SK-N-SH treated with all-trans-retinoic acid at 6 μM for 48 hours (cell line): ENCODE measurements around the gene WAPL.
"Not testable (repeated sequence)": the region's sequence is repeated elsewhere in the genome, so short reads cannot be mapped to it uniquely, and the experiment has no call there.

Source experiments
- ATAC-seq: fragments of 200-7000 bp; cut with Tn5 transposase; 3 replicates; pipeline ENCODE4 v1.9.1; 2020; ENCODE audit warnings: mild to moderate bottlenecking, moderate library complexity
- ARNTL ChIP-seq: fragments of 450-650 bp; formaldehyde crosslinking; IDR thresholded peaks from 2 replicates; pipeline ENCODE4 v1.5.0; 2020; ENCODE audit warnings: low read depth, mild to moderate bottlenecking, moderate library complexity, borderline replicate concordance
- CSDC2 ChIP-seq: fragments of 250-450 bp; sonication (Bioruptor Pico); IDR thresholded peaks from 2 replicates; pipeline ENCODE4 v1.5.0; 2020; ENCODE audit warnings: mild to moderate bottlenecking, moderate library complexity
- ESRRG ChIP-seq: fragments of 250-450 bp; sonication (Bioruptor Pico); IDR thresholded peaks from 2 replicates; pipeline ENCODE4 v1.6.1; 2021; ENCODE audit warnings: mild to moderate bottlenecking
- GLIS3 ChIP-seq: fragments of 250-450 bp; sonication (Bioruptor Pico); IDR thresholded peaks from 2 replicates; pipeline ENCODE4 v1.5.0; 2020; ENCODE audit warnings: mild to moderate bottlenecking, moderate library complexity
- ISL1 ChIP-seq: fragments of 250-450 bp; sonication (Bioruptor Pico); IDR thresholded peaks from 2 replicates; pipeline ENCODE4 v2.1.2; 2022; ENCODE audit warnings: mild to moderate bottlenecking, moderate library complexity
- OSR1 ChIP-seq: fragments of 250-450 bp; sonication (Bioruptor Pico); IDR thresholded peaks from 2 replicates; pipeline ENCODE4 v1.8.0; 2022; ENCODE audit warnings: moderate library complexity, mild to moderate bottlenecking, inconsistent platforms
- PPARA ChIP-seq: fragments of 250-450 bp; sonication (Bioruptor Pico); IDR thresholded peaks from 2 replicates; pipeline ENCODE4 v1.5.0; 2020; ENCODE audit warnings: mild to moderate bottlenecking, borderline replicate concordance
- RARB ChIP-seq: fragments of 250-450 bp; sonication (Bioruptor Pico); IDR thresholded peaks from 2 replicates; pipeline ENCODE4 v1.8.0; 2021; ENCODE audit warnings: mild to moderate bottlenecking, moderate library complexity
- SNAI2 ChIP-seq: fragments of 250-450 bp; sonication (Bioruptor Pico); IDR thresholded peaks from 2 replicates; pipeline ENCODE4 v1.5.0; 2020; ENCODE audit warnings: mild to moderate bottlenecking, moderate library complexity
- ZC3H10 ChIP-seq: fragments of 250-450 bp; sonication (Bioruptor Pico); IDR thresholded peaks from 2 replicates; pipeline ENCODE4 v1.5.1; 2021; ENCODE audit warnings: mild to moderate bottlenecking, moderate library complexity
- ZFP3 ChIP-seq: fragments of 250-450 bp; sonication (Bioruptor Pico); IDR thresholded peaks from 2 replicates; pipeline ENCODE4 v1.5.0; 2020; ENCODE audit warnings: mild to moderate bottlenecking, moderate library complexity
- ZFP30 ChIP-seq: fragments of 450-650 bp; formaldehyde crosslinking; IDR thresholded peaks from 2 replicates; pipeline ENCODE4 v1.5.0; 2022; ENCODE audit warnings: mild to moderate bottlenecking, moderate library complexity
- ZNF565 ChIP-seq: fragments of 450-650 bp; formaldehyde crosslinking; conservative IDR thresholded peaks from 2 replicates; pipeline ENCODE4 v1.5.0; 2020; ENCODE audit warnings: low read depth, mild to moderate bottlenecking, moderate library complexity
- ZNF70 ChIP-seq: fragments of 450-650 bp; formaldehyde crosslinking; IDR thresholded peaks from 2 replicates; pipeline ENCODE4 v1.5.0; 2020; ENCODE audit warnings: mild to moderate bottlenecking, moderate library complexity
- ZNF8 ChIP-seq: fragments of 450-650 bp; formaldehyde crosslinking; IDR thresholded peaks from 2 replicates; pipeline ENCODE4 v1.5.0; 2020; ENCODE audit warnings: mild to moderate bottlenecking, moderate library complexity
- TF ChIP-seq, protein P1 (sequence below): fragments of 250-450 bp; sonication (Bioruptor Pico); IDR thresholded peaks from 2 replicates; pipeline ENCODE4 v1.8.0; 2021; ENCODE audit warnings: low read depth, mild to moderate bottlenecking, moderate library complexity, borderline replicate concordance
- TF ChIP-seq, protein P2 (sequence below): fragments of 250-450 bp; sonication (Bioruptor Pico); IDR thresholded peaks from 2 replicates; pipeline ENCODE4 v1.5.1; 2021; ENCODE audit warnings: mild to moderate bottlenecking, moderate library complexity
- TF ChIP-seq, protein P3 (sequence below): fragments of 250-450 bp; sonication (Bioruptor Pico); IDR thresholded peaks from 2 replicates; pipeline ENCODE4 v1.5.1; 2020; ENCODE audit warnings: low read depth, mild to moderate bottlenecking, moderate library complexity
- TF ChIP-seq, protein P4 (sequence below): fragments of 250-450 bp; sonication (Bioruptor Pico); IDR thresholded peaks from 2 replicates; pipeline ENCODE4 v1.5.0; 2020; ENCODE audit warnings: mild to moderate bottlenecking, moderate library complexity

The WAPL gene

DNA sequence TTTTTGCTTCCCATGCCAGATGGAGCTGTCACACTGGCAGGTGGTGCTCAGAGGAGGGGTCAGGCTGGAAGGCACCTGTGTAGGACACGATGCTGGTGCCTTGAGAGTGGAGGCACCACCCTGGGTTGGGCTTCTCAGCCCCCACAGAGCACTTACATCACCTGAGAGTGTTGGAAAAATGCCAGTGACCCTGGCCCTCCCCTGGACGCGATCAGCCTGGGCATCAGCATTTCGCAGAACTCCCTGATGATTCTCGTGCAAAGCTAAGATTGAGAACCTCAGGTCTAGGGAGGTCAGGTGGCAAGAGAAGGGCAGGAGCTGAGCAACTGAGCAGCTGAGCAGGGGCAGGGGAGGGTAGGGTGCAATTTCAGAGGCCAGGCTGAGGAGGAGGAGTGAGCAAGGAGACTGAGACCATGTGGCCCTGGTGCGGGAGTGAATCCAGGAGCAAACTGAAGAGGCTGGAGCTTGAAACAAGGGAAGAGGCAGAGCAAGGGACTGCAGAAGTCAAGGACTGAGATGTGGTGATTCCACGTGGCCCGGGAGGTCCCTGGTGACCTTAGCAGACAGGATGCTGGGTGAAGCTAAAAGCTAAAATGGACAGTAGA is 130.3 kb downstream of the WAPL start:
- no peak for TF ChIP-seq ISL1 (CRISPR knock-in tag)
- no peak for TF ChIP-seq PPARA (CRISPR knock-in tag)
- no peak for TF ChIP-seq ZC3H10
- no peak for TF ChIP-seq CSDC2 (CRISPR knock-in tag)
- no peak for ATAC-seq

DNA sequence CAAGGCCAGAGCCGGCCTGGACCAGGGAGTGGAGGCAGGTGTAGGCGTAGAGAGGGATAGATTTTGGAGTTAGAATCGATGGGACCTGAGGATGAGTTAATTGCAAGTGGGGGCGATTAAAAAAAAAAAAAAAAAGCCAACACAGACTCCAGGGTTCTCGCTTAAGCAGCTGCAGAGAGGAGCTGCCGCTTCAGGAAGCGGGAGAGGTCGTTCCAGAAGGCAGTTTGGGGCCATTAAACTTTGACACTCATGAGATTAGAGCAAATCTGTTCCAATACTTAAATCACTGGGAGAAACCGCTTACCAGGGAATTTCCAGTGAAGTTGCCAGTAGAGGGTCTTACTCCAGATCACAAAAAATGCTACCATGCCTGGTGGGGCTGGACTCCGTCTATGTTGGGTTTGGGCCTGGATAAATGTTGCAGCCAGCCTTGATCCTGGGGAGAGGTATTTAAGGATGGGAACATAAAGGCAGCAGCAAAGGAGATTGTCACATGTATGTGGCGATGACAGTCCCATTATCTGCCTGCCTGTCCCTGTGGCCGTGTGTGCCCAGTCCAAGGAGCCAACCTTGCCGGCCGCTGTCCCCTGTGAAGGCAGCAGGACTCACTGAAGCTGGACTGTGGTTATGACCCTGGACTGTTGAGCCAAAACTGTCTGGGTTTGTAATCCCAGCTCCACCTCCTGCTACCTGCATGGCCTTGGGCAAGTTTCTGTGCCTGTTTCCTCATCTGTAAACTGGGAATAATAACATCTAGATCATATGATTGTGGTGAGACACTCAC is 131.1 kb downstream of the WAPL start:
- ATAC-seq, result no peak
- TF ChIP-seq PPARA (CRISPR knock-in tag) (no peak), ZNF565 (CRISPR knock-in tag) (no peak), GLIS3 (CRISPR knock-in tag) (no peak), ZC3H10 (no peak), ZNF70 (no peak)
- TF ChIP-seq, protein P1, sequence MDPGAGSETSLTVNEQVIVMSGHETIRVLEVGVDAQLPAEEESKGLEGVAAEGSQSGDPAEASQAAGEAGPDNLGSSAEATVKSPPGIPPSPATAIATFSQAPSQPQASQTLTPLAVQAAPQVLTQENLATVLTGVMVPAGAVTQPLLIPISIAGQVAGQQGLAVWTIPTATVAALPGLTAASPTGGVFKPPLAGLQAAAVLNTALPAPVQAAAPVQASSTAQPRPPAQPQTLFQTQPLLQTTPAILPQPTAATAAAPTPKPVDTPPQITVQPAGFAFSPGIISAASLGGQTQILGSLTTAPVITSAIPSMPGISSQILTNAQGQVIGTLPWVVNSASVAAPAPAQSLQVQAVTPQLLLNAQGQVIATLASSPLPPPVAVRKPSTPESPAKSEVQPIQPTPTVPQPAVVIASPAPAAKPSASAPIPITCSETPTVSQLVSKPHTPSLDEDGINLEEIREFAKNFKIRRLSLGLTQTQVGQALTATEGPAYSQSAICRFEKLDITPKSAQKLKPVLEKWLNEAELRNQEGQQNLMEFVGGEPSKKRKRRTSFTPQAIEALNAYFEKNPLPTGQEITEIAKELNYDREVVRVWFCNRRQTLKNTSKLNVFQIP, result no peak
- TF ChIP-seq, protein P2, sequence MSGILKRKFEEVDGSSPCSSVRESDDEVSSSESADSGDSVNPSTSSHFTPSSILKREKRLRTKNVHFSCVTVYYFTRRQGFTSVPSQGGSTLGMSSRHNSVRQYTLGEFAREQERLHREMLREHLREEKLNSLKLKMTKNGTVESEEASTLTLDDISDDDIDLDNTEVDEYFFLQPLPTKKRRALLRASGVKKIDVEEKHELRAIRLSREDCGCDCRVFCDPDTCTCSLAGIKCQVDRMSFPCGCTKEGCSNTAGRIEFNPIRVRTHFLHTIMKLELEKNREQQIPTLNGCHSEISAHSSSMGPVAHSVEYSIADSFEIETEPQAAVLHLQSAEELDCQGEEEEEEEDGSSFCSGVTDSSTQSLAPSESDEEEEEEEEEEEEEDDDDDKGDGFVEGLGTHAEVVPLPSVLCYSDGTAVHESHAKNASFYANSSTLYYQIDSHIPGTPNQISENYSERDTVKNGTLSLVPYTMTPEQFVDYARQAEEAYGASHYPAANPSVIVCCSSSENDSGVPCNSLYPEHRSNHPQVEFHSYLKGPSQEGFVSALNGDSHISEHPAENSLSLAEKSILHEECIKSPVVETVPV (CRISPR knock-in tag), result no peak
- TF ChIP-seq, protein P3, sequence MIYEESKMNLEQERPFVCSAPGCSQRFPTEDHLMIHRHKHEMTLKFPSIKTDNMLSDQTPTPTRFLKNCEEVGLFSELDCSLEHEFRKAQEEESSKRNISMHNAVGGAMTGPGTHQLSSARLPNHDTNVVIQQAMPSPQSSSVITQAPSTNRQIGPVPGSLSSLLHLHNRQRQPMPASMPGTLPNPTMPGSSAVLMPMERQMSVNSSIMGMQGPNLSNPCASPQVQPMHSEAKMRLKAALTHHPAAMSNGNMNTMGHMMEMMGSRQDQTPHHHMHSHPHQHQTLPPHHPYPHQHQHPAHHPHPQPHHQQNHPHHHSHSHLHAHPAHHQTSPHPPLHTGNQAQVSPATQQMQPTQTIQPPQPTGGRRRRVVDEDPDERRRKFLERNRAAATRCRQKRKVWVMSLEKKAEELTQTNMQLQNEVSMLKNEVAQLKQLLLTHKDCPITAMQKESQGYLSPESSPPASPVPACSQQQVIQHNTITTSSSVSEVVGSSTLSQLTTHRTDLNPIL (CRISPR knock-in tag), result no peak

DNA sequence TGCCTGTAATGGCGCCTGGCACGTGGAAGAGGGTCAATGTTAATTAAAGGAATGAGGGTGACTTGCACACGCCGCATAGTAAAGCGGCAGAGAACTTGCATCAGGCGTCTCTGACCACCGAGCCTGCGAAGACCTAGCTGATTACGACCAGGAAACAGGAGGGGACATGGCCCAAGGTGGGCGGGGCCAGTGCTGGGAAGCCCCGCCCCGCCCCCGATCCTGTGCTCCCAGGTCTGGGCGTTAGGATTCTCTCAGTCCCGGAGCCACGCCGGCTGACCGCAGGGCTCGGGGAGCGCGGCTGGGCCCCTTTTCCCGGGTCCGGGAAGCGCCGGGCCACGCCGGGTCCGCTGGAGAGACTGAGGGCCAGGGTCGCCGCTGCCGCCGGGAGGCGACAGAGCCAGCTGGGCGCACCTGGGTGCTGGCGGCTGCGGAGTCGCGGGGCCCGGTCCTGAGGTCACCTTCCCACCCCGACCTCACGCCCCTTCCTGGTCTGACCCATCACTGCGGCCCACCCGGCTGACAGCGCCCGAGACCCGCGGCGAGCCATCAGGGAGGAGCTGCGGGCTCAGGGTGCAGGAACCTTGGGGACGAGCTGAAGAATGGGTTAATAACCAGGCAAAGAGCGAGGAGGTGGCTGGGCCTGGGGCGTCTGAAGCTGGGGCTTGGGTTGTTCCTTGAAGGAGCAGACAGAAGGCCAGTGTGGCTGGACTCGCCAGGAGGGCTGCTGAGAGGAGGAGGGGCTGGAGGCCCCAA is 132.0 kb downstream of the WAPL start:
- ATAC-seq, result no peak
- TF ChIP-seq PPARA (CRISPR knock-in tag) (no peak), RARB (CRISPR knock-in tag) (no peak), ESRRG (CRISPR knock-in tag) (no peak), ARNTL (no peak), SNAI2 (CRISPR knock-in tag) (no peak), ZNF8 (CRISPR knock-in tag) (no peak), ZNF70 (no peak), OSR1 (CRISPR knock-in tag) (no peak), ZFP3 (CRISPR knock-in tag) (no peak), GLIS3 (CRISPR knock-in tag) (no peak), ZC3H10 (no peak), ZFP30 (CRISPR knock-in tag) (no peak), ISL1 (CRISPR knock-in tag) (no peak)
- TF ChIP-seq, protein P2 (CRISPR knock-in tag), result no peak
- TF ChIP-seq, protein P4, sequence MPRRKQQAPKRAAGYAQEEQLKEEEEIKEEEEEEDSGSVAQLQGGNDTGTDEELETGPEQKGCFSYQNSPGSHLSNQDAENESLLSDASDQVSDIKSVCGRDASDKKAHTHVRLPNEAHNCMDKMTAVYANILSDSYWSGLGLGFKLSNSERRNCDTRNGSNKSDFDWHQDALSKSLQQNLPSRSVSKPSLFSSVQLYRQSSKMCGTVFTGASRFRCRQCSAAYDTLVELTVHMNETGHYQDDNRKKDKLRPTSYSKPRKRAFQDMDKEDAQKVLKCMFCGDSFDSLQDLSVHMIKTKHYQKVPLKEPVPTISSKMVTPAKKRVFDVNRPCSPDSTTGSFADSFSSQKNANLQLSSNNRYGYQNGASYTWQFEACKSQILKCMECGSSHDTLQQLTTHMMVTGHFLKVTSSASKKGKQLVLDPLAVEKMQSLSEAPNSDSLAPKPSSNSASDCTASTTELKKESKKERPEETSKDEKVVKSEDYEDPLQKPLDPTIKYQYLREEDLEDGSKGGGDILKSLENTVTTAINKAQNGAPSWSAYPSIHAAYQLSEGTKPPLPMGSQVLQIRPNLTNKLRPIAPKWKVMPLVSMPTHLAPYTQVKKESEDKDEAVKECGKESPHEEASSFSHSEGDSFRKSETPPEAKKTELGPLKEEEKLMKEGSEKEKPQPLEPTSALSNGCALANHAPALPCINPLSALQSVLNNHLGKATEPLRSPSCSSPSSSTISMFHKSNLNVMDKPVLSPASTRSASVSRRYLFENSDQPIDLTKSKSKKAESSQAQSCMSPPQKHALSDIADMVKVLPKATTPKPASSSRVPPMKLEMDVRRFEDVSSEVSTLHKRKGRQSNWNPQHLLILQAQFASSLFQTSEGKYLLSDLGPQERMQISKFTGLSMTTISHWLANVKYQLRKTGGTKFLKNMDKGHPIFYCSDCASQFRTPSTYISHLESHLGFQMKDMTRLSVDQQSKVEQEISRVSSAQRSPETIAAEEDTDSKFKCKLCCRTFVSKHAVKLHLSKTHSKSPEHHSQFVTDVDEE (CRISPR knock-in tag), result no peak
- TF ChIP-seq, protein P1, result no peak

DNA sequence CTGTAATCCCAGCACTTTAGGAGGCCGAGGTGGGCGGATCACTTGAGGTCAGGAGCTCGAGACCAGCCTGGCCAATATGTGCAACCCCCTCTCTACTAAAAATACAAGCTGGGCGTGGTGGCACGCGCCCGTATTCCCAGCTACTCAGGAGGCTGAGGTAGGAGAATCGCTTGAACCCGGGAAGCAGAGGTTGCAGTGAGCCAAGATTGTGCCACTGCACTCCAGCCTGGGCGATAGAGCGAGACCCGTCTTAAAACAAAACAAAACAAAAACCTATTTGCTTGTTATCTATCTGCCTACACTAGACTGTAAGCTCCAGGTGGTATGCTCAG is 132.5 kb downstream of the WAPL start:
- ATAC-seq, result not testable (repeated sequence)
